ENCODE results near the gene GRIK3. TPM values are rescaled to one million over a fixed set of nuclear protein-coding genes. Genes with fewer than 3 reads are reported as not detected.

Gene GRIK3
- total RNA-seq, 1 donor from 2014 or later: not detected

GRCh38 chr1:36825226-36825625, 209.1 kb downstream of the GRIK3 start:
- no peaks in the 10 kb centered on the region for H3K9me3 Mint-ChIP-seq
- H3K36me3 Mint-ChIP-seq: no peaks in the 10 kb centered on the region
- no peak for TF ChIP-seq CTCF (IDR thresholded peaks at IDR 0.05; ENCODE audit: unreplicated experiment)
- DNase-seq (ENCODE audit: low spot score in 2 of 2, unreplicated experiment in 2 of 2): no peak
- H3K4me3 Mint-ChIP-seq: no peak overlapping the region
- peaks cover 12% of the 10 kb centered on the region for H3K4me1 Mint-ChIP-seq
- H3K27ac Mint-ChIP-seq: no peak overlapping the region
- peaks cover 41% of the 10 kb centered on the region for H3K27me3 Mint-ChIP-seq (ENCODE audit: low read depth)

DNA sequence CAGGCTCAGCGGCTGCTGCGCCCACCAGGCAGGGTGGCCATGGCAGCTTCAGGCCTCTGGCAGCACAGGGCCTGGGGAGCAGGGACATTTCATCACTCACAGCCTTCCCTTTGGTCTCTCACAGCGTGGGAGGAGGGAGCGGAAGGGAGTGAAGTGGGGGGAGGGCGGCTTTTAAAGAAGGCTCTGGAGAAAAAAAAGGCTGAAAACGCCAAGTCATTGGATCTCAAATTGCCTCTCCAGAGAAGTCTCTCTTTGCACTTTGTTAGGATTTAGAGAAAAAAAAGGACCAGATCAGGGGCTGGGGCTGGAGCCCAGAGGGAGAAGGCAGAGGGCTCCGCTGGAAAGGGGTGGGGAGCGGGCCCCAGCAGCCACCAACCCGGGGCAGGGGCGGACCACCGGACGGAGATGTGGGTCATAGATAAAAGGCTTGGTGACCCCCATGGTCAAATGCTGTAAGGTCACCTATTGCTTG, 209.9 kb downstream of the GRIK3 start:
- Mint-ChIP-seq H3K4me3 (no peak overlapping the region), H3K36me3 (no peaks in the 10 kb centered on the region), H3K4me1 (peaks cover 12% of the 10 kb centered on the region), H3K27me3 (ENCODE audit: low read depth) (peaks cover 37% of the 10 kb centered on the region), H3K9me3 (no peaks in the 10 kb centered on the region), H3K27ac (peak overlapping the region; percentile 37)
- TF ChIP-seq CTCF (IDR thresholded peaks at IDR 0.05; ENCODE audit: unreplicated experiment): no peak
- no peak for DNase-seq (ENCODE audit: low spot score in 2 of 2, unreplicated experiment in 2 of 2)

GRCh38 chr1:36822648-36823047, 211.7 kb downstream of the GRIK3 start:
- DNase-seq (ENCODE audit: low spot score in 2 of 2, unreplicated experiment in 2 of 2): no peak
- no peak overlapping the region for H3K4me3 Mint-ChIP-seq
- no peak for TF ChIP-seq CTCF (IDR thresholded peaks at IDR 0.05; ENCODE audit: unreplicated experiment)

DNA sequence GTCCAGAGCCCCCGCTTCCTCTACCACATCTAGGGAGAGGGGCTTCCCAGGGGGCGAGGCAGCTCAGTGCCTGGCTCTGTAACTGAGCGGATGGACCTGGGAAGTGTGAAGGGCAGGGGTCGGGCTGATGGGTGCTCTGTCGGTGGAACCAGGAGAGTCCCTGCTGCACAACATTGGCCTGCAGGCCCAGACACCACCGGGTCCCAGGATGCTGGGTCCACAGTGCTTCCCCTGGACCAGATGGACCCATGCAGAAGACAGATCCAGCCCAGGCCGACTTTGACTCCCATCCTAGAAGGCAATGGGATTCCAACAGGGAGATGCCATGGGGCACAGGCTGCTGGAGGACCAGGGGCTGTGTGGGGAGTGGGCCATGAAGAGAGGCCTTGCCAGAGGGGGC, 212.9 kb downstream of the GRIK3 start:
- peaks cover 43% of the 10 kb centered on the region for H3K27me3 Mint-ChIP-seq (ENCODE audit: low read depth)
- H3K27ac Mint-ChIP-seq: no peak overlapping the region
- TF ChIP-seq CTCF (IDR thresholded peaks at IDR 0.05; ENCODE audit: unreplicated experiment): no peak
- H3K36me3 Mint-ChIP-seq: no peaks in the 10 kb centered on the region
- no peaks in the 10 kb centered on the region for H3K9me3 Mint-ChIP-seq
- DNase-seq (ENCODE audit: low spot score in 2 of 2, unreplicated experiment in 2 of 2): no peak
- H3K4me1 Mint-ChIP-seq: peaks cover 12% of the 10 kb centered on the region
- H3K4me3 Mint-ChIP-seq: no peak overlapping the region

More at GRCh38 chr1:36822648-36823047, 211.7 kb downstream of the GRIK3 start:
- Mint-ChIP-seq H3K36me3 (no peaks in the 10 kb centered on the region), H3K27me3 (ENCODE audit: low read depth) (peaks cover 44% of the 10 kb centered on the region), H3K9me3 (no peaks in the 10 kb centered on the region), H3K4me1 (peaks cover 12% of the 10 kb centered on the region), H3K27ac (no peak overlapping the region)

- Mint-ChIP-seq H3K4me3 (no peak overlapping the region), H3K9me3 (no peaks in the 10 kb centered on the region), H3K27me3 (ENCODE audit: low read depth) (peaks cover 40% of the 10 kb centered on the region), H3K36me3 (no peaks in the 10 kb centered on the region), H3K4me1 (peaks cover under 1% of the 10 kb centered on the region), H3K27ac (no peak overlapping the region)
- TF ChIP-seq CTCF (IDR thresholded peaks at IDR 0.05; ENCODE audit: unreplicated experiment): no peak
- DNase-seq (ENCODE audit: low spot score in 2 of 2, unreplicated experiment in 2 of 2): no peak
Observed at GRCh38 chr1:36818771-36819170, 215.5 kb downstream of the GRIK3 start.

DNA sequence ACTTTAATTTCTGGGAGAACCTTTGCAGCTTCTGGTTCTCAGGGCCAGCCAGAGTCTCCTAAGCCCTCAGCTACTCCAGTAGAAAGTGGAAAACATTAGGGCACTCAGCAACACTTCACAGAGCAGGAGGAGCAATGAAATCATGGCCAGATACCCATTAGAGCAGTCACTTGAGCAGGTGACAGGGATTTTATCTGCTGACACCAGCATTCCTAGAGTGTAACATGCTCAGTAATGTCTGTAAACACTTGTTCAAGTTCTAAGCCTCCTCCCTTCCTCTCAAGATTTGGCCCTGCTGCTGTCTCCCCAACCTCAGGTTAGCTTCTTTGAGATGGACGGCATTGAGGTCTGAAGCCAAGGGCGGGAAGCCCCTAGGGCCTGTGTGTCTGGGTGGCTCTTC, 218.0 kb downstream of the GRIK3 start:
- peaks cover 40% of the 10 kb centered on the region for H3K27me3 Mint-ChIP-seq (ENCODE audit: low read depth)
- no peak for DNase-seq (ENCODE audit: low spot score in 2 of 2, unreplicated experiment in 2 of 2)
- no peak overlapping the region for H3K4me3 Mint-ChIP-seq

More for the DNA sequence above, 218.0 kb downstream of the GRIK3 start:
- no peak for TF ChIP-seq CTCF (IDR thresholded peaks at IDR 0.05; ENCODE audit: unreplicated experiment)
- Mint-ChIP-seq H3K9me3 (no peaks in the 10 kb centered on the region), H3K4me1 (no peaks in the 10 kb centered on the region), H3K36me3 (no peaks in the 10 kb centered on the region), H3K27ac (no peak overlapping the region)
